ENCODE results near the gene CIROP.

DNA sequence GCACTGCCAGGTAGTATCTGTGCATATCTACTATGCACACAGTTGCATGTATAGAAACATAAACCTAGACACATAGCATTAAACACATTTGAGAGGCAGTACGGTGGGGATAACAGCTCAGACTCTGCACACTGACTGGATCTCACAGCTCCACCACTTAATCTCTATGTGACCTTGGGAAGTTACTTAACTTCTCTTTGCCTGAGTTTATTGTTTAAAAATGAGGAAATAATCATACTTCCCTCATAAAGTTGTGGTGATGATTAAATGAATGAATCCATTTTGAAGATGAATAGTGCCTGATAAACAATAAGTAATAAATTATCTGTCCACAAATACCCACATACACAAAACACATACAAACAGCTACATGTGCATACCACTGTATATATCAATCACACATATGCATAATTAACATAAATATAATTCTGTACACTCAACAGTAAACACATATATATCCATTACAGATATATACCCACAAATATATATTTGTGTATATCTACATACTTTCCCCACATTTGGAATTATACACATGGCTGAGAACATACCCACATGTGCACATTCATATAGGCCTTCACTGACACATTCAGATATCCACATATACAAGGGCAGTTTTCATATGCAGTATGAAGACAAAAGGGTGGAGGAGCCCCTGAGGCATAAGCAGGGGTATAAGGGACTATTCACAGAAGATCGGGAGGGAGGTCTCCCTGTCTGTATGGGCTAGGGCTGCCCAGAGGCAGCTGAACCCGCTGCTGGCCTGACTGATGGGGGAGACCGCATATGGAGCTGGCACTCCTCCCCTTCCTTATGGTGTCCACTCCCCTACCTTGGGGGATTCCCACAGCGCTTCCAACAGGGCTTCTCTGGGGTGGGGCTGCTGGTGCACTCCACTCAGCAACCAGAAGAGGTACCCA lies 53.4 kb downstream of the CIROP start:
- TF ChIP-seq, protein P1, sequence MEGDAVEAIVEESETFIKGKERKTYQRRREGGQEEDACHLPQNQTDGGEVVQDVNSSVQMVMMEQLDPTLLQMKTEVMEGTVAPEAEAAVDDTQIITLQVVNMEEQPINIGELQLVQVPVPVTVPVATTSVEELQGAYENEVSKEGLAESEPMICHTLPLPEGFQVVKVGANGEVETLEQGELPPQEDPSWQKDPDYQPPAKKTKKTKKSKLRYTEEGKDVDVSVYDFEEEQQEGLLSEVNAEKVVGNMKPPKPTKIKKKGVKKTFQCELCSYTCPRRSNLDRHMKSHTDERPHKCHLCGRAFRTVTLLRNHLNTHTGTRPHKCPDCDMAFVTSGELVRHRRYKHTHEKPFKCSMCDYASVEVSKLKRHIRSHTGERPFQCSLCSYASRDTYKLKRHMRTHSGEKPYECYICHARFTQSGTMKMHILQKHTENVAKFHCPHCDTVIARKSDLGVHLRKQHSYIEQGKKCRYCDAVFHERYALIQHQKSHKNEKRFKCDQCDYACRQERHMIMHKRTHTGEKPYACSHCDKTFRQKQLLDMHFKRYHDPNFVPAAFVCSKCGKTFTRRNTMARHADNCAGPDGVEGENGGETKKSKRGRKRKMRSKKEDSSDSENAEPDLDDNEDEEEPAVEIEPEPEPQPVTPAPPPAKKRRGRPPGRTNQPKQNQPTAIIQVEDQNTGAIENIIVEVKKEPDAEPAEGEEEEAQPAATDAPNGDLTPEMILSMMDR (IDR thresholded peaks at IDR 0.05) = no peak
- no peak for TF ChIP-seq EZH2 (IDR thresholded peaks at IDR 0.05; ENCODE audit: borderline replicate concordance, insufficient read depth, low read depth, low read length, poor library complexity, severe bottlenecking)
